HG02642 (cell line): Measurements from ENCODE around the gene CCDC81.
"Not testable (repeated sequence)": the region's sequence is repeated elsewhere in the genome, so short reads cannot be mapped to it uniquely, and the experiment has no call there.

Experiments
- ATAC-seq: cut with Tn5 transposase; IDR thresholded peaks from one replicate; pipeline ENCODE4 v1.9.1; 2021; ENCODE audit warnings: mild to moderate bottlenecking; ENCODE audit not compliant: unreplicated experiment, poor library complexity

The CCDC81 gene

DNA sequence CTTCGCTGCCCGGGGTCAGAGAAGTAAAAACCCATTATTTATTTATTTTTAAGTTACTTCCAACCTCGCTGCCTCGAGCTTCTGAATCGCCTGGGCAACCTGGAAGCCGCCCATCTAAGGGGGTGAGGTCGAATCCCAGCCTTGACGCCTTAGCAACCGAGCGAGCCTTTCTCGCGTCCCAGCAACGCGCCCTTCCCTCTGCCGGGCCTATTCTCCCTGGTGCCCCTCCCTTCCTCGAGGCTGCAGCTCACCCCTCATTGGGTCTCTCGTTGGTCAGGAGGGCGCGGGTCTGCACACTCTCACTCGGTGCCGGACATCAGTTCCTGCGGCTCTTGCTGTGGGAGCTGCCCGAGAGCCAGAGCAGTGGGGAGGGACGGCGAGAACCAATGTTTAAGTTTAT is at the start of gene CCDC81:
TSS of gene CCDC81 (plus strand) at position 302 of the 400 bp plus-strand sequence. CDS start 277 bp downstream, outside the sequence.
- no peak for ATAC-seq

DNA sequence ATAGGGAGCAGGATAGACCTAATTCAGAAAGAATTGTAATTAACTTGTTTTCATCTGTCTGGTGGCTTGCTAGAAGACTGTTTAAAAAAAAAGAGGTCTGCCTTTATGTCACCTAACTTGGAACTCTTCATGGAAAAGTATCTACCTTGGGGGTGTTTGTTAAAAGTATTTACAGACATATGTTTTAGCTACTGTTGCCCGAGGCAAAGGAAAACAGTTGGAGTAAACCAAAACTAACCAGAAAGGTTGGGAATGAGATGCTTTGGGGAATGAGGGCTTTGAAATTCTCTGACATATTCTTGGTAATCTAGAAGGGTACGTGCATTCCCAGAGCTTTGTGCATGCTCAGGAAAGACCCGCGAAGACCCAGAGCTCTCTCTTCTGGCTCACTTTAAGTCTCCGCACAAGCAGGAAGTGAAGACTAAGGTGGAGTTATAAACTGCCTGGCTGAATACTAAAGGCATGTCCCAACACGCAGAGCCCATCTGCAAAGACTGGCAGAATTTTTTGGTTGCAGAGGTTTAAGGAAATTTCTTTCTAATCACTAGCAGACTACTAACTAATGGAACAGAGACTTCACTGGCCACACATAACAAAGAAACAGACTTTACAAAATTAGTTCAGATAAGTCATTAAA is 39.4 kb upstream of the CCDC81 start:
- ATAC-seq: no peak

DNA sequence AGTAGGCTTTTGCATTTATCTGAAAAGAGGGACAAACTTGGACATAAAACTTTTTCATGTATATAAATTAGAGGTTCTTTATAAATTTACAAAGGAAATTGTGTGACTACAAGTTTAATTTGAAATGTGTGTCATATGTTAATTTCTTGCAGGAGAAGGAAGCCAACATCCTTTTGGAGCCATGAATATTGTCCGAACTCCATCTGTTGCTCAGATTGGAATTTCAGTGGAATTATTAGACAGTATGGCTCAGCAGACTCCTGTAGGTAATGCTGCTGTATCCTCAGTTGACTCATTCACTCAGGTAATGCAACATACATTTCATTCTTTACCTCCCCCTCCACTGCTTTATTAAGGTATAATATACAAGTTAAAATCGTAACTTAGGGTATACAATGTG is 37.5 kb upstream of the CCDC81 start:
- ATAC-seq: no peak

DNA sequence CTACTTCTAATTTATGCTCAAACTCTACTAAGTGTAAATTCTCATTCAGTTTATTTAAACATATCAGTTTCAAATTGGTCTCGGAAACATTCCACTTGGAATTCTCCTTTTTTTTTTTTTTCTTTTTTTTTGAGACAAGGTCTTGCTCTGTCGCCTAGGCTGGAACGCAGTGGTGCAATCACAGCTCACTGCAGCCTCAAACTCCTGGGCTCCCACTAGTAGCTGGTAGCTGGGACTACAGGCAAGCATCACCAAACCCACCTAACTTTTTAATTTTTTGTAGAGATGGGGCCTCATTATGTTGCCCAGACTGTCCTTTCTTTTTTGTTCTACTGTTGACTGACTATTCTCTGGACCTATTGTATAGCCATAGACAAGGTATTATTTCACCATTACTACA is 33.3 kb upstream of the CCDC81 start:
- no peak for ATAC-seq

DNA sequence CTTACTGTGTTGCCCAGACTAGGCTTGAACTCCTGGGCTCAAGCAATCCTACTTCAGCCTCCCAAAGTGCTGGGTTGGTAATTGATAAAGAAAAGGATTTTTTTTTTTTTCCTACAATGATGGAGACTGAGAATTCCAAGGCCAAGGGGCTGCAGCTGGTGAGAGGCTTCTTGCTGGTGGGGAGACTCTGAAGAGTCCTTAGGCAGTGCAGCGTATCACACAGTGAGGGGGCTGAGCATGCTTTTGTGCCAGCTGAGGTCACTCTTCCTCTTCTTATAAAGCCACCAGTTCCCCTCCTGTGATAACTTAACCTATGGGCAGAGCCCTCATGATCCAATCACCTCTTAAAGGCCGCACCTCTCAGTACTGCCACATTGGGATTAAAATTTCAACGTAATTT is 28.2 kb upstream of the CCDC81 start:
- no peak for ATAC-seq

DNA sequence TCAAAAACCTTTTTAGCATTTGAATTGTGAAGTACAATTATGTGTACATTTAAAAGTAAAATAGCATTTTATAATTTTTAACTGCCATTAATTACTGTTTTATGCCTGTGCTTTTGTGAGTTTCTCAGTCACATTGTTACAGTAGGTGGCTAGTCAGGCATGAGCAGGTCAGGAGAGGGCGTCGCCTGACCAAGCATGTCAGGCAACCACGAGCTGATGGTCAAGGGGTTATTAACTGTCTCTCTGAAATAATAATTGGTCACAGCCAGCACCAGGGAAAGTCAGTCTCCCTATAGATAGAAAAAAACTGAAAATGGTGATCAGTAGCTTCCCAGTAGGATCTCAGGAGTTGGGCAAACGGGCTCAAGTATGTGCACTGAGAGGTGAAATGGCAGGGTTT is 19.4 kb upstream of the CCDC81 start:
- ATAC-seq: no peak

DNA sequence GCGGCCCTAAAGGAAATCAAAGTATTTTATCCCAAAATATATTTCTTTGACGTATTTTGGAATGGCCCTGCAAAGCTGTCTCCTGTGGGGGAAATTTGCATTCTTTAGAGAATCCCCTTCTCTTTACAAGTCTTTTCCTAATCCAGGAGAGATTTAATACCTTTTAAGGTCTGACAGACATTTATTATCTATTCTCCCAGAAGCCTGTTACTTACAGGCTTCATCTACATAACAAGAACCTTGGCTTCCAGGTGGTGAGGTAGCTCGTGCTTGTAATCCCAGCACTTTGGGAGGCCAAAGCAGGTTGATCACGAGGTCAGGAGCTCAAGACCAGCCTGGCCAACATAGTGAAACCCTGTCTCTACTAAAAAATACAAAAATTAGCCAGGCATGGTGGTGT is 17.3 kb upstream of the CCDC81 start:
- ATAC-seq: not testable (repeated sequence)

DNA sequence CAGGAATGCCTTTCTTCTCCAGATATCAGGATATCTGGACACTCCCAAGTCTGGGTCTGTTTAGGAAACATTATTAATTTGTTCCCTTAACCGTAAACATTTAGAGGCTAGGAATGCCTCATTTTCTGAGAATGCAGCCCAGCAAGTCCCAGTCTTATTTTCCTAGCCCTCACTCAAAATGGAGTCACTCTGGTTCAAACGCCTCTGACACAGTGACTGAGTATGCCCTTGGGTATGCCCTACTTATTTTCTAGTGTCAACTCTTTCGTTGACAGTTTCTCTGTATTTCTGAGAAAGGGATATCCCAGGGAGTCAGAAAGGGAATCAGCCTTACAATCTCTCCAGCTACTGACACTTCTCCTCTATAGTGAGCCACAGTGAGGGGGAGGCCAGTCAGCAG is 16.0 kb upstream of the CCDC81 start:
- ATAC-seq: no peak

DNA sequence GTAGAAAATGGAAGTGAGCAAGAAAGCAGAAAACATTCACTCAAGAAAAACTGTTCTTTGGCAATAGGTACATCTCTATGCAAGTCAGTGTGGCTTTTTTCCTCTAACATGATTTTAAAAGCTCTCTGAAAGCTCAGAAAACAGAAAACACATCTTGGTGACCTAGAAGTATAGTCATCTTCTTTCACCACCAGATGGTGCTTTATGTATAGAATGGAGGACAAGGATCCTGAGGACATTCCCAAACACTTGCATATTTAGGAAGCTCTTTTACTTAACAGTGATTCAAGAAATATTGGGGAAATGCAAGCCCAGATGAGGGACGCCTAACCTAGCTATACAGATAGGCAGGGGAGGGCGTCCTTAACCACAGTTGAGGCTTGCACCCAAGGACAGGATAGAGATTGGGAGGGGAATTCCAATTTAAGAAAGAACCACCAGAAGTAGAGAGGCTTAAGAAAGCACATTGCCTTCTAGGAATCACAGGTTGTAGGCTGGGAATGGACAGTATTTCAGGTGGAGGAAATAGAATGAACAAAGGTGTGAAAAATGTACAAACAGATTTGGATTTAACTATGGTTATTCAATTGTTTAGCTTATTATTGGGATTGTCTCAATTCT is 13.8 kb upstream of the CCDC81 start:
- ATAC-seq: no peak

DNA sequence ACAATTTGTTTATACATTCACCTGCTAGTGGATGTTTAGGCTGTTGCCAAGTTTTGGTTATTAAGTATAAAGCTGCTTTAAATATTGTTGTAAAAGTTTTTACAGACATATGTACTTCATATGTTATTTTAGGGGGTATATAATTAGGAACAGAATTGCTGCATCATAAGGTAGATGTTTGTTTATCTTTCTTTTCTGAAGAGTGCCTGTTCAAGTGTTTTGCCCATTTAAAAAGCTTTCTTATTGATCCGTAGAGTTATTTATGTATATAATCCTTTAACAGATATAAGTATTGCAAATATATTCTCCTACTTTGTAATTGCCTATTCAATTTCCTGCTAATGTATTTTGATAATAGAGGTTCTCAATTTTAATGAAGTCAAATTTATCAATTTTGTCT is 11.3 kb upstream of the CCDC81 start:
- no peak for ATAC-seq

DNA sequence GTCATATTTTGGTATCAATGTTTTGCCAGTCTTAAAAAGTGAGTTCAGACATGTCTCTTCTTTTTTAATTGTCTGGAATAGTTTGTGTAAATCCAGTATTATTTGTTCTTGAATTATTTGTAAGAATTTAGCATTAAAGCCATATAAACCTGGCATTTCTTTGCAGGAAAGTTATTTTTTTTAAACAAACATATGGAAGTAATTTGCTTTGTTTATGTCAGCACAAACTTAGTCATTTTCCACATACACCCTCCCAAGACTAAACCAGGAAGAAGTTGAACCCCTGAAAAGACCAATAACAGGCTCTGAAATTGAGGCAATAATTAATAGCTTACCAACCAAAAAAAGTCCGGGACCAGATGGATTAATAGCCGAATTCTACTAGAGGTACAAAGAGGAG is 9.1 kb upstream of the CCDC81 start:
- no peak for ATAC-seq

DNA sequence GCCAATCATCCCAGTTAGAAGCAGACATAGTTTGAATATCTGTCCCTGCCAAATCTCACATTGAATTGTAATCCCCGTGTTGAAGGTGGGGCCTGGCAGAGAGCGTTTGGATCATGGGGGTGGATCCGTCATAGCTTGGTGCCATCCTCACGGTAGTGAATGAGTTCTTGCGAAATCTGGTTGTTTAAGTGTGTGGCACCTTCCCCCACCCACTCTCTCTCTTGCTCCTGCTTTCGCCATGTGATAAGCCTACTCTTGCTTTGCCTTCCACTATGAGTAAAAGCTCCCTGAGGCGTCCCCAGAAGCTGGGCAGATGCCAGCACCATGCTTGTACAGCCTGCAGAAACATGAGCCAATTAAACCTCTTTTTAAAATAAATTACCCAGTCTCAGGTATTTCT is 5.0 kb upstream of the CCDC81 start:
- no peak for ATAC-seq

DNA sequence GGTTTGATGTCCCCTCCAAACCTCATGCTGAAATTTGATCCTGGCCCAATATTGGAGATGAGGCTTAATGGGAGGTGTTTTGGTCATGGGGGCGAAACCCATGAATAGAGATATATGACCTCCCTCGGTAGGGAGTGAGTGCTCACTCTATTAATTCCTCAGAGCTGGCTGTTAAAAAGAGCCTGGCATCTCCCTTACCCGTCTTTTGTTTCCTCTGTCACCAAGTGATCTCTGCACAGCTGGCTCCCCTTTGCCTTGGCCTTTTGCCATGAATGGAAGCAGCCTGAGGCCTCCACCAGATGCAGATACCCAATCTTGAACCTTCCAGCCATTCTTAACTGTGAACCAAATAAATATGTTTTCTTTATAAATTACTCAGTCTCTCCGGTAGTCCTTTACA is 4.5 kb upstream of the CCDC81 start:
- ATAC-seq: no peak

DNA sequence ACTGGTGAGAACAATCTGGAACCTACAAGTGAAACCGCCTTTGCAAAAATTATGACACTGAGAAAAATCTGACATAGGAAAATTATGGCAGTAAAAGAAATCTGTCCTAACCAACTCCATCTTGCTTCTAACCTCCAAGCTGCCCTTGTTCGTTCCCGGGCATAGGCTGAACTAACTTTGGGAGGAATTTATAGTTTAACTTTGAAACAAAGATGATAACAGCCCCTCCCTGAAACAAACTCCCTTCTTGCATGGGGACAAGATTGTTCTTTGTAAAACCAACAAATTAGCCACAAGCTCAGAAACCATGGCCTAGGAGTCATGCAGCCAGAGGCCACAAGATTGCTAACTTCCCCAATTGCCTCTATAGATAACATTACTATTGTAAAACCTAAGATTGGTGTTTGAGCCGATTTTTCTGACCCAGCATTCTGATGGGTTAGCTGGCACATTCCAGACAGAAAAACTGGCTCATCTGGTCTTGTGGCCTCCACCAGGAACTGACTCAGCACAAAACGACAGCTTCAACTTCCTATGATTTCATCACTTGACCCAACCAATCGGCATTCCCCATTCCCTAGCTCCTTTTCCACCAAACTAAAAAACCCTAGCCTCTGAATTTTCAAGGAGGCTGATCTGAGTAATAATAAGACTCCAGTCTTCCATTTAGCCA is 3.6 kb upstream of the CCDC81 start:
- ATAC-seq: no peak

DNA sequence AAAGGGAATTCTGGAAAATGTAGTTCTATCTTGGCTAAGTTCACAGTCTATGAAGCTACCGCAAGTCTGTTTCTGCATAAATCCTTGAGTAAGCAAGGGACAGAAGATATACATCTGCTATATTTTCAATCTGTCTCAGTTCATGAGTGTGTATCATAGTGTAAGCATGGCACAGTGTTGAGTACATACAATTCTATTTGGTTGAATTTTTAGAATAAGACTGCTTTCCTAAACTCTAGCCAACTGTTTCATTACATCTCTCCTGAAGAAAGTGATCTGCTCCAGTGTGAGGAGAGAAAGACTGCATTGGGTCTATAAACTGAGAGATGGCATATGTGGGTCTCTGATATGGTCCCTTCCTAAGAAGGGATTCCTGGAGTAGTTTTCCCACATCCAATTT is 2.6 kb upstream of the CCDC81 start:
- no peak for ATAC-seq

DNA sequence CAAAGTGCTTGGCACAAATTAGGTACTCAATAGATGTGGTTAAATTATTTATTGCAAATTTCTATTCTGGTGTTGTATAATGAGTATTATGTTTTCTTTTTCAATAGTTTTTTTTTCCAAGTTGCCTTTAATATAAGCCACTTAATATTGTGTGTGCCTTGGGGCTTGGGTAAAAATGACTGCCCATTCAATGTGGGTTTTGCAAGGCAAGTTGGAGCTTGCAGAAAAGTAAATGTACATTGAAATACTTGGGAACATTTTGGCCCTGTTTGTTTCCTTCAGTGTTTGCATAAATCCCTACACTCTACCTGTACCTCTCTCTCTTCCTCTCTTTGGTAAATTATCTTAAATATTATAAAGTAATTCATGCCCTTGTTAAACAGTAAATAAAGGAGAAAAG is 2.1 kb upstream of the CCDC81 start:
- ATAC-seq: no peak

DNA sequence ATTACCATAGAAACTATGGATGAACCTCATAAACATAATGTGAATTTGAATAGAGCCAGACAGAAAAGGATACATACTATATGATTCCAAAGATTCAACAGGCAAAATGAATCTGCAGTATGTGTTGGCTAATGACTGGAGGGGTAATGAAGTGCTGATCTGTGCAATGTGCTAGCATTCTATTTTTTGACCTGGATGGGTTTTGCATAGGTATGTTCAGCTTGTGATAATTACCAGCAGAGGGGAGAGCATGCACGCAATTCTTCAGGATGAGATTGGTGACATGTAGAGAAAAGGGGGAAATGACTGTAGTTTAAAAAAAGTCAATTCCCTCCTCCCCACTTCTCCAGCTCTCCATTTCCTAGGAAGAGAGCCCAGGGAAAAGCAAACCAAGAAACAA is 618 bp upstream of the CCDC81 start:
- ATAC-seq: no peak

DNA sequence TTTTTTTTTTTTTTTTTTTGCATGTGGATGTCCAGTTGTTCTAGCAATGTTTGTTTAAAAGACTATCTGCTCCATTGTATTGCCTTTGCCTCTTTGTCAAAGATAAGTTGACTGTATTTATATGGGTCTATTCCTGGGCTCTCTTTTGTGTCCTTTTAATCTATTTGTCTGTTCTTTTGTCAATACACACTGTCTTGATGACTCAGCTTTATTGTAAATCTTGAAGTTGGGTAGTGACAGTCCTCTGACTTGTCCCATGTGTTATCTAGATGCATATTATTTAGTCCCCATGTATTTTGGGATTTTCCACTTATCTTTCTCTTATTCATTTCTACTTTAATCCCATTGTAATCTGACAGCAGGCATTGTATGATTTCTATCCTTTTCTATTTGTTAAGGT is 3.3 kb downstream of the CCDC81 start:
- no peak for ATAC-seq

DNA sequence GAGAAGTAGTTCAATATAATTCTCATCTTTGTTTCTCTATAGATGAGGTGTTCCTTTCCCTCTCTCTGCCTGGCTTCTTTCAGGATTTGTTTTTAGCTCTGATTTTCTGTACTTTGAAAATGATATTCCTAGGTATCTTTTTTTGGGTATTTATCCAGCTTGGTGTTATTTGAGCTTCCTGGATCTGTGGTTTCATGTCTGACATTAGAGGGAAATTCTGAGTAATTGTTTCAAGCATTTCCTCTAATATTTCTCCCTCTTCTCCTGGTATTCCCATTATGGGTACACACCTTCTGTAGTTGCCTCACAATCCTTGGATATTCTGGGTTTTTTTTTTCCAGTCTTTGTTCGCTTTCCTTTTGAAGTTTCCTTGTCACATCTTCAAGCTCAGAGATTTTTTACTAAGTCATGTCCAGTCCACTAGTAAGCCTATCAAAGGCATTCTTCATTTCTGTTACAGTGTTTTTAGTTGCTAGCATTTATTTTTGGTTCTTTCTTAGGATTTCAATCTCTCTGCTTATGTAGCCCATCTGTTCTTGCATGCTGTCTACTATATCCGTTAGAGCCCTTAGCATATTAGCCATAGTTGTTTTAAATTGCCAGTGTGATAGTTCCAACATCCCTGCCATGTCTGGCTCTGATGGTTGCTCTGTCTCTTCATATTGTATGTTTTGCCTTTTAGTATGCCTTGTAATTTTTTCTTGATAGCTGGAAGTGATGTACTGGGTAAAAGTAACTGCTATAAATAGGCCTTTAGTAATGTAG is 5.8 kb downstream of the CCDC81 start:
- no peak for ATAC-seq

DNA sequence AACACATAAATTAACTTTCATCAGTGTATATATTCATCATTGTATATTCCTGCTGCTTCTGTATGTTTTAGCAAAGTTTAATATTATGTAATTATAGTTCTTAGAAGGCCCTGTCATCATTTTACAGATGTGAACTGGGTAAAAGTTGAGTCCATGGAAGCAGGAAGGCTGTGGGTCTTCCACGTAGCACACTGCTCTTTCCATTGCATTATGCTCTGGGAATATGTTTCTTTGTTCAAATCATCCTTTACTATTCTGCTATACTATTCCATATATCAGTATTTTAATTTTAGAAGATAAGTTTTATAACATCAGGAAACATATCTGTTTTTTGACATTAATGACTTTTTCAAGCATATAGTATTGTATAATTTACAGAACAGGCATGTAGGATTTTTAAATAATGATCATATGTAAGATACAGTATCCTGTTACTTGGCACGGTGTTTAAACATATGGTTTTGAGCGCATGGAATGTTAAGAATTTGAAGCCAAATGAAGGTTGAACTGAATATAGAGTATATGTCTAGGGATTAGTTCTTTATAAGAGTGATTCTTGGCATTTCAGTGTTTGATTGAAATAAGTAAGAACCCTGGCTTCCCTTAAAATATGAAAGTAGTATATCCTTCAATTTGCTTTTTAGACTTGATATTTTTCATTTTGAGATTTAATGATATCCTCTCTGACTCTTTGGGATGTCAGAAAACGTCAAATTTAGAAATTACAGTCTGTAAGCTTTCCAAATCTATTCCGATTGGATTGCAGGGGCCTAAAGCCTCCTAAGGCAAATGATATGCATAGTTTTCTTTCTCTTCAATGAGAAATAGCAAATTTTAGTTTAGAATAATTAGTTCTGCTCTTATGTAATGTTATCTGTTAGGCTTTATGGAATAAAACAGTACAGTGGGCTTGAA is 8.6 kb downstream of the CCDC81 start:
- no peak for ATAC-seq
